B cell (primary cell): ENCODE data around the gene EEFSEC.

Experiments used
- CTCF ChIP-seq: fragments of 200-600 bp; IDR thresholded peaks from one replicate; pipeline ENCODE4 v1.8.0; 2022; ENCODE audit warnings: antibody characterized with exemption, mild to moderate bottlenecking
- EZH2 ChIP-seq: IDR thresholded peaks from 2 replicates; pipeline ENCODE4 v1.6.1; 2012; ENCODE audit warnings: borderline replicate concordance, low read depth, mild to moderate bottlenecking, moderate library complexity, low read length; ENCODE audit not compliant: insufficient read depth, poor library complexity, severe bottlenecking

GRCh38 chr3:128179484-128179819, 26.2 kb downstream of the EEFSEC start:
- TF ChIP-seq CTCF: no peak
- TF ChIP-seq EZH2: no peak
